Esophagus muscularis mucosa (tissue), 4 donors: ENCODE measurements around the gene SHISA4. TPM values are rescaled to one million over a fixed set of nuclear protein-coding genes. Genes with fewer than 3 reads are reported as not detected.
"Not testable (repeated sequence)": the region's sequence is repeated elsewhere in the genome, so short reads cannot be mapped to it uniquely, and the experiment has no call there.

ENCODE experiments used
- DNase-seq: peaks from one replicate; pipeline ENCODE4 v3.0.0-alpha.2; 2017; ENCODE audit errors: extremely low spot score
- H3K27ac ChIP-seq, 4 donors: fragments of 200-600 bp; sonication (generic); replicated peaks in 1 of 4; 1 replicate in 3 of 4; 2 replicates in 1 of 4; pipeline ENCODE4 v1.5.1; 2016 to 2019; ENCODE audit warnings: mild to moderate bottlenecking in 1 of 4
- H3K27me3 ChIP-seq, 4 donors: fragments of 200-600 bp; sonication (generic); one replicate each; pipeline versions ENCODE4 v1.5.1 to v1.6.0; 2016 to 2019
- H3K36me3 ChIP-seq, 4 donors: fragments of 200-600 bp; sonication (generic); one replicate each; pipeline ENCODE4 v1.5.1; 2016 to 2019
- H3K4me1 ChIP-seq, 4 donors: fragments of 200-600 bp; sonication (generic); one replicate each; pipeline ENCODE4 v1.5.1; 2016 to 2019
- H3K4me3 ChIP-seq, 4 donors: fragments of 200-600 bp; sonication (generic); 1 replicate in 2 of 4; 2 replicates in 2 of 4; pipeline ENCODE4 v1.5.1; 2016 to 2019; ENCODE audit warnings: mild to moderate bottlenecking in 4 of 4, moderate library complexity in 1 of 4
- H3K9me3 ChIP-seq, 4 donors: fragments of 200-600 bp; sonication (generic); 1 replicate in 3 of 4; 2 replicates in 1 of 4; pipeline ENCODE4 v1.5.1; 2016 to 2019
- CTCF ChIP-seq, 3 experiments: fragments of 200-600 bp in 2 of 3; fragments of 450-650 bp in 1 of 3; sonication (generic) in 2 of 3; IDR thresholded peaks; one replicate each; pipeline ENCODE4 v1.5.1; 2017 to 2019; ENCODE audit warnings: antibody characterized with exemption in 3 of 3, mild to moderate bottlenecking in 2 of 3, moderate library complexity in 1 of 3
- EP300 ChIP-seq: sonication (generic); formaldehyde crosslinking; IDR thresholded peaks from one replicate; pipeline ENCODE4 v1.6.1; 2017; ENCODE audit warnings: antibody characterized with exemption
- POLR2A ChIP-seq: fragments of 450-650 bp; IDR thresholded peaks from one replicate; pipeline ENCODE4 v1.6.1; 2017; ENCODE audit warnings: antibody characterized with exemption, moderate library complexity, mild to moderate bottlenecking, low read depth
- POLR2AphosphoS5 ChIP-seq, 2 donors: sonication (generic); formaldehyde crosslinking; IDR thresholded peaks; one replicate each; pipeline ENCODE4 v1.6.1; 2017; ENCODE audit warnings: antibody characterized with exemption in 2 of 2
- WGBS: methylation state at CpG from one replicate; pipeline ENCODE4 v1.1.5; 2018; 5-methylcytosine and 5-hydroxymethylcytosine counted together
- intact Hi-C: fragments of 100-400 bp; cut with DNase I; formaldehyde crosslinking; loops from one replicate; pipeline ENCODE4 v1.15.1; 2023
- total RNA-seq, 4 donors: library from RNA; depleted of rRNA; stranded (reverse); fragments of >200 nt; gene quantifications; one replicate each; pipeline versions ENCODE4 v1.1.0 to v1.2.1, GENCODE V29; 2016

SHISA4 gene
- total RNA-seq, 4 donors from 2014 or later: 20.3 to 31.0 (median 28.5) TPM

- peak overlapping the region; percentile 89 to 95 (median 92) for H3K27ac ChIP-seq
- H3K4me3 ChIP-seq: no peak overlapping the region
- H3K4me1 ChIP-seq: peaks cover 22 to 99% (median 96%) of the 10 kb centered on the region in 4 donors
- intact Hi-C loops: loop anchor here (2.0 kb wide), 2 partner anchors 20 to 50 kb away; partner anchors contain the start of gene LMOD1
- no peaks in the 10 kb centered on the region for H3K9me3 ChIP-seq
- H3K36me3 ChIP-seq: peaks cover 8 to 41% (median 24%) of the 10 kb centered on the region in 4 donors
- H3K27me3 ChIP-seq: no peaks in the 10 kb centered on the region
- WGBS: 25% methylated on average over 2 of the region's 2 CpGs
- DNase-seq: no peak
- TF ChIP-seq POLR2AphosphoS5 (IDR thresholded peaks at IDR 0.05): peak; percentile 73 to 81
- no peak for TF ChIP-seq EP300
- peak in 2 of 3 experiments; percentile 10 to 18 for TF ChIP-seq CTCF (IDR thresholded peaks at IDR 0.05)
Measured at GRCh38 chr1:201896951-201897391, 8.3 kb downstream of the SHISA4 start.

DNA sequence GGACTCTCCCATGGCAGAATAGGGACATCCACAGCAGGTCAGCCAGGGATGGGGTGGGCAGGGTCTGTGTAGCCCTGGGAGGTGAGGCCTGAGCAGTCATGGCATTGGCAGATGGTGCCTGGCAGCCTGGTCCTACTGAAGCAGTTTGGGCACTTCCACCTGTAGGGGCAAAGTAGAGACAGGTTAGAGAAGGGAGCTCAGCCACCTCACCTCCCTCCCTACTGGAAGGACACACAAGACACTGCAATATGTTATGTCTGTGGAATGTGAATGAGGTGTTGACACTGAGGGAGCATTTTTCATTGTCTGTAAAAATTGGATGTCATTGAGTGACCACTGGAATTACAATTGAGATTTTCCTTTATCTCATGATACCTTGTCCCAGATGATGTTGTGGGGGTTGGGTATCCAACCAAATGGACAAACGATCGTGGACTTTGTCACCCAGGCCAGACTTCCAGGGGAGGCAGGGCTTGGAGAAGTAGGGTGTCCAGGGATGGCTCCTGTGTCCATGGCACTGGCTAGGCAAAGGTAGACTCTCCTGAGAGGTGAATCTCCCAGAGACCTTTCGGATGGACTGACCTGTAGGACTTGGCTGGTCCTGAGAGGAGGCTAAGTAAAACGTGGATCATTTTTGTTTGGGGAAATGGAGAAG lies 9.7 kb downstream of the SHISA4 start:
- Histone ChIP-seq H3K4me1 (peaks cover 28 to 99% (median 97%) of the 10 kb centered on the region in 4 donors), H3K27ac (peak overlapping the region; percentile 89 to 95 (median 92)), H3K9me3 (no peaks in the 10 kb centered on the region), H3K4me3 (no peak overlapping the region), H3K27me3 (no peaks in the 10 kb centered on the region), H3K36me3 (peaks cover 8 to 41% (median 23%) of the 10 kb centered on the region in 4 donors)
- intact Hi-C loops: no loop called here
- TF ChIP-seq EP300 (no peak), CTCF (IDR thresholded peaks at IDR 0.05) (no peak), POLR2AphosphoS5 (IDR thresholded peaks at IDR 0.05) (peak in 1 of 2 donors; percentile 57), POLR2A (no peak)
- WGBS: 40% methylated on average over 4 of the region's 4 CpGs
- no peak for DNase-seq

DNA sequence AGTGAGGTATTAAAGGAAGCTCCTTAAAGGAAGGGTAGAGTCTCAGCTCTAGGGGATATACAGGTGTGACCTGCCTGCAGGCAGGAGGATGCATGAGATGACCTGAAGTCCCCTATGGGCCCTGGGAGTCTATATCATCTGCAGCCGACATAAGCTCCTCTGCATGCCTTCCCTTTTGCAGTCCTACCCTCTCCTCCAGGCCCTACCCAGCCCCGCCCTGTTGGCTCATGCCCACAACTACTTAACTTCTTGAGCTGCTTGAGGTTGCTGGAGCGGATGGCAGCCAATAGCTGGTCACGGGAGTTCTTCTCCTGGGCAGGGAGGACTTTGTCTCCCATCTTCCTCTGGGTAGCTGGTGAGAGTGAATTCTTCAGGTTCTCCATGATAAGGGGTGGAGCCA lies 10.3 kb downstream of the SHISA4 start:
- no peak overlapping the region for H3K4me3 ChIP-seq
- peak overlapping the region; percentile 89 to 95 (median 92) for H3K27ac ChIP-seq
- 50% methylated on average over 3 of the region's 4 CpGs for WGBS
- TF ChIP-seq POLR2AphosphoS5 (IDR thresholded peaks at IDR 0.05): peak; percentile 7 to 13
- TF ChIP-seq POLR2A: no peak
- no peaks in the 10 kb centered on the region for H3K27me3 ChIP-seq
- no peak for DNase-seq
- H3K4me1 ChIP-seq: peaks cover 28 to 99% (median 98%) of the 10 kb centered on the region in 4 donors
- intact Hi-C loops: no loop called here
- no peaks in the 10 kb centered on the region for H3K9me3 ChIP-seq
- H3K36me3 ChIP-seq: peaks cover 8 to 41% (median 23%) of the 10 kb centered on the region in 4 donors

- TF ChIP-seq EP300: no peak
- peak; percentile 44 to 52 for TF ChIP-seq POLR2AphosphoS5 (IDR thresholded peaks at IDR 0.05)
- DNase-seq: no peak
- intact Hi-C loops: no loop called here
- H3K36me3 ChIP-seq: peaks cover 8 to 41% (median 23%) of the 10 kb centered on the region in 4 donors
- H3K27ac ChIP-seq: peak overlapping the region; percentile 89 to 95 (median 92)
- H3K4me3 ChIP-seq: no peak overlapping the region
- no peaks in the 10 kb centered on the region for H3K9me3 ChIP-seq
- H3K27me3 ChIP-seq: no peaks in the 10 kb centered on the region
- peaks cover 36 to 99% (median 98%) of the 10 kb centered on the region in 4 donors for H3K4me1 ChIP-seq
- WGBS: 86% methylated on average over 20 of the region's 20 CpGs
Measured at GRCh38 chr1:201899683-201900429, 11.2 kb downstream of the SHISA4 start.

- H3K4me3 ChIP-seq: no peak overlapping the region
- no peaks in the 10 kb centered on the region for H3K9me3 ChIP-seq
- TF ChIP-seq POLR2A: no peak
- TF ChIP-seq POLR2AphosphoS5 (IDR thresholded peaks at IDR 0.05): peak in 1 of 2 donors; percentile 15
- no peak for TF ChIP-seq CTCF (IDR thresholded peaks at IDR 0.05)
- TF ChIP-seq EP300: no peak
- intact Hi-C loops: no loop called here
- peaks cover 42 to 99% (median 98%) of the 10 kb centered on the region in 4 donors for H3K4me1 ChIP-seq
- peaks cover 8 to 41% (median 23%) of the 10 kb centered on the region in 4 donors for H3K36me3 ChIP-seq
- peak overlapping the region; percentile 89 to 95 (median 92) for H3K27ac ChIP-seq
- no peak for DNase-seq
- WGBS: 39% methylated on average over 5 of the region's 5 CpGs
- H3K27me3 ChIP-seq: no peaks in the 10 kb centered on the region
Measured at GRCh38 chr1:201900476-201900875, 11.8 kb downstream of the SHISA4 start.

GRCh38 chr1:201901036-201901435 lies 12.3 kb downstream of the SHISA4 start:
- 70% methylated on average over 6 of the region's 6 CpGs for WGBS
- Histone ChIP-seq H3K36me3 (peaks cover 8 to 43% (median 25%) of the 10 kb centered on the region in 4 donors), H3K27ac (peak overlapping the region; percentile 89 to 95 (median 92)), H3K4me1 (peaks cover 47 to 99% (median 98%) of the 10 kb centered on the region in 4 donors)
- H3K27me3 ChIP-seq, intact Hi-C loops, H3K9me3 ChIP-seq, H3K4me3 ChIP-seq, DNase-seq: not testable (repeated sequence)
